ENCODE data around the gene SETD2. TPM values are rescaled to one million over a fixed set of nuclear protein-coding genes. Genes with fewer than 3 reads are reported as not detected.

The SETD2 gene
- total and polyA plus RNA-seq, 2 of the 8 experiments (the other 6 are each of a cell fraction or from before 2014, with no cell fraction given) = 15.7 to 46.3 TPM

DNA sequence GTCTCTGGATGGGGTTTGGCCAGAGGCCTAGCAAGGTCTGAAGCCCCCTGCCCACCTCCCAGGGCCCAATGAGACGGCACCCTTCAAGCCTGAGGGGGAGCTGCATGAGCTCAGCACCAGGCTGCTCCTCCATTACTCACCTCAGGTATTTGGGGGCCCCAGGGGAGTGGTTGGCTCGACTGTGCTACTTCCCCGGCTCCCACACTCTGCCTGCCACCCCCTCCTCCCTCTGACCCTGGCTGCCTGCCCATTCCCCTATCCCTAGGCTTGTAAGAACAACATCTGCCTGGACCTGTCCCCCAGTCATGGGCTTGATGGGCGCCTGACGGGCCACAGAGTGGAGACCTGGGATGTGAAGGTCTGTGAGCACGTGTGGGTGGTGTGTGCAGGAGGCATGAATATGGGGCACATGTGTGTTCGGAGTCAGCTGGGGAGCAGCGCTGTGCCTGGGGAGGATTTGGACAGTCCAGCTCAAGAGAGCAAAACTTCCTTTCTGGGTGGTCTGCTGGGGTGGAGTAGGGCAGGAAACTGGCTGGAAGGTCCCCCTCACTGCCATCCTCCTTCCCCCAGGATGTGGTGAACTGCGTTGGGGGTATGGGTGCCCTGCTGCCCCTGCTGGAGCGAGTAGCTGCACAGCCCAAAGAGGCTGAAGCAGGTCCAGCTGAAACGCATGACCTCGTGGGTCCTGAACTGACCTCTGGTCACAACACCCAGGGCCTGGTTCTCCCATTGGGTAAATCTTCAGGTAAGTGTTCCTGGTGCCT lies 167.0 kb downstream of the SETD2 start:
- H3K36me3 ChIP-seq (ENCODE audit: control insufficient read depth in 2 of 4, insufficient read depth in 4 of 4, low read length in 3 of 4) = peaks cover 2 to 8% (median 5%) of the 10 kb centered on the region in 4 experiments; a peak in 4 of 8 replicates
- H3K18ac ChIP-seq (ENCODE audit: extremely low read depth, low read length) = no peak overlapping the region
- H3K23ac ChIP-seq (ENCODE audit: insufficient read length) = no peak overlapping the region
- no peak overlapping the region for H2BK12ac ChIP-seq (ENCODE audit: low read depth, low read length)
- H3K79me2 ChIP-seq (ENCODE audit: control insufficient read depth in 1 of 2, insufficient read depth in 2 of 2, low read length in 2 of 2) = no peaks in the 10 kb centered on the region
- no peak overlapping the region for H2BK120ac ChIP-seq (replicated peaks; ENCODE audit: low read depth, low read length)
- H3K4ac ChIP-seq (replicated peaks; ENCODE audit: insufficient read length, low read depth, low read length) = no peak overlapping the region
- no peak overlapping the region for H4K8ac ChIP-seq (ENCODE audit: extremely low read depth, insufficient read depth, low read length)
- ChIA-PET CTCF (ENCODE audit: partially characterized antibody) (interaction anchor here (0.6 to 14.2 kb wide), 8 partner anchors 14 to 254 kb away, joined by 3 to 130 read pairs (median 6); partner anchors contain the start of genes CCDC12 and NBEAL2), POLR2A (ENCODE audit: partially characterized antibody) (interaction anchor here (0.7 to 1.4 kb wide), 4 partner anchors 9 to 310 kb away, joined by 3 to 4 read pairs (median 3); partner anchors contain the start of gene NBEAL2)
- H4K5ac ChIP-seq (ENCODE audit: insufficient read length, low read depth, low read length) = no peak overlapping the region
- H3K27me3 ChIP-seq (replicated peaks in 1 of 4; ENCODE audit: control insufficient read depth in 3 of 4, extremely low read depth in 1 of 4, insufficient read depth in 3 of 4, low read length in 3 of 4) = no peaks in the 10 kb centered on the region
- no peak overlapping the region for H2AK5ac ChIP-seq (ENCODE audit: low read depth, low read length)
- H3K79me1 ChIP-seq (ENCODE audit: low read depth, low read length) = no peaks in the 10 kb centered on the region
- no peak overlapping the region for H3K56ac ChIP-seq (replicated peaks; ENCODE audit: insufficient read length, low read depth, low read length)
- peaks cover 0 to 3% (median 1%) of the 10 kb centered on the region in 4 experiments; a peak in 3 of 7 replicates for H3K4me1 ChIP-seq (replicated peaks in 1 of 4; ENCODE audit: control insufficient read depth in 3 of 4, insufficient read depth in 4 of 4, low read length in 3 of 4)
- DNase-seq (ENCODE audit: low read depth in 1 of 2, low spot score in 2 of 2) (no peak), FAIRE-seq (no peak)
- H3K9me3 ChIP-seq (ENCODE audit: insufficient read depth in 2 of 2, low read depth in 1 of 2, low read length in 1 of 2) = no peaks in the 10 kb centered on the region
- 88% methylated on average over 12 of the region's 12 CpGs; no CpG with 5 or more reads in 1 of the 2 experiments for WGBS, 2 experiments (ENCODE audit: extremely low coverage in 1 of 2, insufficient coverage in 1 of 2, insufficient read length in 1 of 2, insufficient replicate concordance in 2 of 2, low coverage in 1 of 2, low lambda C conversion rate in 2 of 2, missing lambda C conversion rate in 1 of 2)
- no peak overlapping the region for H2BK20ac ChIP-seq (ENCODE audit: low read length)
- no peak overlapping the region for H2BK5ac ChIP-seq (ENCODE audit: low read depth, low read length)
- H2AFZ ChIP-seq (ENCODE audit: low read length) = no peak overlapping the region
- no peak overlapping the region for H3K14ac ChIP-seq (ENCODE audit: insufficient read length)
- no peak overlapping the region for H3K4me2 ChIP-seq (ENCODE audit: insufficient read depth in 1 of 2, low read depth in 2 of 2, low read length in 2 of 2)
- H3K9ac ChIP-seq (replicated peaks in 1 of 4; ENCODE audit: extremely low read depth in 1 of 4, low read depth in 3 of 4, low read length in 3 of 4) = no peak overlapping the region
- H4K91ac ChIP-seq (replicated peaks; ENCODE audit: insufficient read length, low read length) = no peak overlapping the region
- peaks cover 3 to 13% of the 10 kb centered on the region in 2 experiments for H4K20me1 ChIP-seq (replicated peaks in 1 of 2; ENCODE audit: control insufficient read depth in 1 of 2, insufficient read depth in 2 of 2, low read length in 2 of 2)
- H3K4me3 ChIP-seq (ENCODE audit: extremely low read depth in 1 of 4, insufficient read depth in 2 of 4, low read depth in 3 of 4, low read length in 4 of 4) = no peak overlapping the region
- no peak overlapping the region for H3K27ac ChIP-seq (ENCODE audit: low read depth, low read length)
- H2BK15ac ChIP-seq (ENCODE audit: low read length) = no peak overlapping the region
- no peaks in the 10 kb centered on the region for H3K23me2 ChIP-seq (ENCODE audit: low read depth, low read length)
- no peak for TF ChIP-seq SUZ12 (IDR thresholded peaks at IDR 0.05; ENCODE audit: low read length)
- TF ChIP-seq SAP30 (IDR thresholded peaks at IDR 0.05; ENCODE audit: insufficient read depth, insufficient replicate concordance, low read length) = no peak

Measured in H1 (cell line).